ENCODE measurements around the gene UNKL. TPM values are rescaled to one million over a fixed set of nuclear protein-coding genes. Genes with fewer than 3 reads are reported as not detected.

UNKL gene
- total RNA-seq, 1 donor from 2014 or later: 6.1 TPM

DNA sequence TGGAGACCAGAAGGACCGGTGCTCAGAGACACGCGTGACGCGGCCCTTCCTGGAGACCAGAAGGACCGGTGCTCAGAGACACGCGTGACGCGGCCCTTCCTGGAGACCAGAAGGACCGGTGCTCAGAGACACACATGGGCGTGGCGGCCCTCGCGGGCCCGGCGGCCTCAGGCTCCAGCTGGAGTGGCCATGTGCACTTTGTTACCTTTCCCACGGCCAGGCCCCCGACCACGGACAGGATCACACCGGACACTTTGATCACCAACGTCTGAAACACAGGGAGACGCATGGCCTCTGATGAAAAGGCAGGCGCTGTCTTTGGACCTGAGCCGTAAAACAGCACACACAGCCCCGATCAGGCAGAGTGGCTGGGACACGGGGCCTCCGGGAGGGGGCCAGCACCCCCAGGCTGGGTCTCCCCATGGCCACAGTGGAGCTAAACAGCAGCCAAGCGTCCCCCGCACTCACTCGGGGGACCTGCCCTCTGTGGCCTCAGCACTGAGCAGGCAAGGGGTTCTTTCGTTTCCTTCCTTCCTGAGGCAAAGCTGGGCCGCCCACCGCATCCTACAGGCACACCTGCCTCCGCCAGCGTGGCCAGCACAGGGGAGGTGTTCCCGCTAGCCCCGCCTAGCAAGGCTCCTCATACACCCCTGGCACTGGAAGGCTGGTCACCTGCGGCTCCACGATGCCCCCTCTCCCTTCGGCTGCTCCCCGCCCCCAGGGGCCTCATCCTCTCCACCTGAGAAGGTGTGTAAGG is 43.2 kb upstream of the UNKL start:
- no peak overlapping the region for H3K9ac ChIP-seq
- no peaks in the 10 kb centered on the region for H3K9me3 ChIP-seq (ENCODE audit: low read depth)
- no peak overlapping the region for H3K4me3 Mint-ChIP-seq
- no peaks in the 10 kb centered on the region for H3F3A ChIP-seq (ENCODE audit: low read depth)
- no peaks in the 10 kb centered on the region for H3K4me1 ChIP-seq
- H3K27ac Mint-ChIP-seq: no peak overlapping the region
- H3K4me2 ChIP-seq: no peak overlapping the region
- H3K79me2 ChIP-seq (ENCODE audit: low read depth): no peaks in the 10 kb centered on the region
- no peaks in the 10 kb centered on the region for H4K20me1 ChIP-seq (ENCODE audit: low read depth)
- no peaks in the 10 kb centered on the region for H3K27me3 Mint-ChIP-seq (ENCODE audit: insufficient read depth, low read depth)
- no peaks in the 10 kb centered on the region for H3K36me3 ChIP-seq
- no peaks in the 10 kb centered on the region for H3K9me3 Mint-ChIP-seq
- peaks cover 2% of the 10 kb centered on the region for H3K36me3 Mint-ChIP-seq
- H3K4me1 Mint-ChIP-seq: no peaks in the 10 kb centered on the region
- H3K27ac ChIP-seq: no peak overlapping the region
- H3K4me3 ChIP-seq: no peak overlapping the region
- TF ChIP-seq EZH2phosphoT487 (IDR thresholded peaks at IDR 0.05) (no peak), EZH2 (IDR thresholded peaks at IDR 0.05) (no peak)
- TF ChIP-seq, protein P1, sequence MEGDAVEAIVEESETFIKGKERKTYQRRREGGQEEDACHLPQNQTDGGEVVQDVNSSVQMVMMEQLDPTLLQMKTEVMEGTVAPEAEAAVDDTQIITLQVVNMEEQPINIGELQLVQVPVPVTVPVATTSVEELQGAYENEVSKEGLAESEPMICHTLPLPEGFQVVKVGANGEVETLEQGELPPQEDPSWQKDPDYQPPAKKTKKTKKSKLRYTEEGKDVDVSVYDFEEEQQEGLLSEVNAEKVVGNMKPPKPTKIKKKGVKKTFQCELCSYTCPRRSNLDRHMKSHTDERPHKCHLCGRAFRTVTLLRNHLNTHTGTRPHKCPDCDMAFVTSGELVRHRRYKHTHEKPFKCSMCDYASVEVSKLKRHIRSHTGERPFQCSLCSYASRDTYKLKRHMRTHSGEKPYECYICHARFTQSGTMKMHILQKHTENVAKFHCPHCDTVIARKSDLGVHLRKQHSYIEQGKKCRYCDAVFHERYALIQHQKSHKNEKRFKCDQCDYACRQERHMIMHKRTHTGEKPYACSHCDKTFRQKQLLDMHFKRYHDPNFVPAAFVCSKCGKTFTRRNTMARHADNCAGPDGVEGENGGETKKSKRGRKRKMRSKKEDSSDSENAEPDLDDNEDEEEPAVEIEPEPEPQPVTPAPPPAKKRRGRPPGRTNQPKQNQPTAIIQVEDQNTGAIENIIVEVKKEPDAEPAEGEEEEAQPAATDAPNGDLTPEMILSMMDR (IDR thresholded peaks at IDR 0.05): no peak
- no peak for DNase-seq (ENCODE audit: low spot score)
- no peaks in the 10 kb centered on the region for H3K27me3 ChIP-seq
- H2AFZ ChIP-seq (replicated peaks): no peak overlapping the region

DNA sequence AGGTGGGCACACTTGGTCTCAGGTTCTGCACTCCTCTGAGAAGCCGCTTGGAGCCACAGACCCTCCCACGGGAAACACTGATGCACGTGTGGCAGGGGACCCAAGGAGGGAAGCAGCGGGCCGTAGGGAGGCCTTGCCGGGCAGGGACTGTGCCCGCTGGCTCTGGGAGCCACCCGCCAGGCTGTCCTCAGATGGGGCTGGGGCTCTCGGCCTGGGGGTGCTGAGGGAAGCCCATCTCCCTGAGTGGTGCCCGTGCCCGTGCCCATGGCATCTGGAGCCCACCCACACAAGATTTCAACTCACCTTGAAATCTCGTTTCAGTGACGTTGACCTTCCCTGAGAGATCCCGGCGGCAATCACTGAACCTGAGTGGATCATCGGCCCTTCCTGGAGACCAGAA is 42.4 kb upstream of the UNKL start:
- H3K9me3 Mint-ChIP-seq: no peaks in the 10 kb centered on the region
- H3K9me3 ChIP-seq (ENCODE audit: low read depth): no peaks in the 10 kb centered on the region
- H3K4me1 ChIP-seq: no peaks in the 10 kb centered on the region
- H3K27ac ChIP-seq: no peak overlapping the region
- no peak overlapping the region for H3K4me2 ChIP-seq
- TF ChIP-seq EZH2 (IDR thresholded peaks at IDR 0.05): no peak
- TF ChIP-seq EZH2phosphoT487 (IDR thresholded peaks at IDR 0.05): no peak
- TF ChIP-seq, protein P1 (IDR thresholded peaks at IDR 0.05): no peak
- H3K36me3 Mint-ChIP-seq: peaks cover 4% of the 10 kb centered on the region
- no peak overlapping the region for H2AFZ ChIP-seq (replicated peaks)
- DNase-seq (ENCODE audit: low spot score): no peak
- H3K4me1 Mint-ChIP-seq: no peaks in the 10 kb centered on the region
- H3K79me2 ChIP-seq (ENCODE audit: low read depth): no peaks in the 10 kb centered on the region
- no peaks in the 10 kb centered on the region for H3K27me3 ChIP-seq
- H3K4me3 ChIP-seq: no peak overlapping the region
- no peaks in the 10 kb centered on the region for H3K36me3 ChIP-seq
- H3K27ac Mint-ChIP-seq: no peak overlapping the region
- no peak overlapping the region for H3K9ac ChIP-seq
- H3K4me3 Mint-ChIP-seq: no peak overlapping the region
- H3F3A ChIP-seq (ENCODE audit: low read depth): no peaks in the 10 kb centered on the region
- no peaks in the 10 kb centered on the region for H4K20me1 ChIP-seq (ENCODE audit: low read depth)
- no peaks in the 10 kb centered on the region for H3K27me3 Mint-ChIP-seq (ENCODE audit: insufficient read depth, low read depth)

DNA sequence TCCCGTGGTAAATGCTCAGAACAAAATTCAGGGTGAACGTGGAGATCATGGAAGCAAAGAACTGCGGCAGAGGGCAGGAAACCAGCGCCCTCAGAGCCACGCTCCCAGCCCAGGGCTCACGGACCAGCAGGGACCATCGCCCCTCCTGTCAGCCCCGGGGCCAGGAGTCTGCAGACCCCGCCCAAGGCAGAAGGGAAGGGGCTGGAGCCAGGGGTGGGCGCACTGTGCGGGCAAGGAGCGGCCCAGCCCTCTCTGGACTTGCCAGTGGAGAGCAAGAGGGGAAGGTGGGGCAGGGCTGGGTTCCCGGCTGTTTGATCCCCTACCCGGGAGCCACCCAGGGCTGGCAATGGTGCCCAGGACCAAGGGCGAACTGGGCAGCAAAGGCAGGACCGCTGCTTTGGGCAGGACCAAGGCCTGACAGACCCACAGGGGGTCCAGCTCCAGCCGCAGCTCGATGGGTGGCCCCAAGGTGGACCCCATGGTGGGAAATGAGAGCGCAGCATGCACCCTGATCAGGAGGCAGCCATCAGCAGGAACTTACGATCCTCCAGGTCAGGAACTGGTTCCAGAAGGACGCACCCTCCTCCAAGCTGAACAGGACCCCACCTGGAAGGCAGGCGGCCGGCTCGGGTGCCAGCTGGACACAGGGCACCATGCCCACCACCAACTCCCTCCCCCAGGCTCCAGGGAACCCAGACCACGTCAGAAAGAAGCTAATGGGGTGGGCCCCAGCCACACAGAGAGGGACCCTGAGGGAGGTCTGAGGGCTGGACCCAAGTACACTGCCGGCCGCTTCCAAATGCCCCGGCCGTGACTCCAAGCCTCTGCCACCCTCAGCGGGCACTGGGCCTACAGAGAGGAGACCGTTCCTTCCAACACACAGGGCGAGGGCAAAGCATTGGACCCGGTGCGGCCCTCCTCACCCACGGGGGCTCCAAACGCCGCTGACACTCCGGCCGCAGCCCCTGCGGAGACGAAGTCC is 41.0 kb upstream of the UNKL start:
- peaks cover 7% of the 10 kb centered on the region for H3K36me3 Mint-ChIP-seq
- H3K9me3 Mint-ChIP-seq: no peaks in the 10 kb centered on the region
- H3K9ac ChIP-seq: no peak overlapping the region
- TF ChIP-seq EZH2 (IDR thresholded peaks at IDR 0.05) (no peak), EZH2phosphoT487 (IDR thresholded peaks at IDR 0.05) (no peak)
- TF ChIP-seq, protein P1 (IDR thresholded peaks at IDR 0.05): no peak
- no peak overlapping the region for H2AFZ ChIP-seq (replicated peaks)
- no peak overlapping the region for H3K27ac Mint-ChIP-seq
- no peaks in the 10 kb centered on the region for H3K79me2 ChIP-seq (ENCODE audit: low read depth)
- no peak for DNase-seq (ENCODE audit: low spot score)
- no peaks in the 10 kb centered on the region for H3K4me1 ChIP-seq
- no peaks in the 10 kb centered on the region for H3K27me3 ChIP-seq
- no peaks in the 10 kb centered on the region for H4K20me1 ChIP-seq (ENCODE audit: low read depth)
- H3K36me3 ChIP-seq: no peaks in the 10 kb centered on the region
- H3K4me2 ChIP-seq: no peak overlapping the region
- no peaks in the 10 kb centered on the region for H3K9me3 ChIP-seq (ENCODE audit: low read depth)
- no peaks in the 10 kb centered on the region for H3K4me1 Mint-ChIP-seq
- no peaks in the 10 kb centered on the region for H3F3A ChIP-seq (ENCODE audit: low read depth)
- no peak overlapping the region for H3K4me3 ChIP-seq
- H3K27ac ChIP-seq: no peak overlapping the region
- H3K4me3 Mint-ChIP-seq: no peak overlapping the region
- H3K27me3 Mint-ChIP-seq (ENCODE audit: insufficient read depth, low read depth): no peaks in the 10 kb centered on the region

All from neural progenitor cell (in vitro differentiated cells).